Endothelial cell (in vitro differentiated cells): ENCODE results near the gene ZGPAT. TPM values are rescaled to one million over a fixed set of nuclear protein-coding genes. Genes with fewer than 3 reads are reported as not detected.

Experiments used
- DNase-seq: peaks from one replicate; pipeline ENCODE4 v3.0.0; 2021; ENCODE audit warnings: low spot score
- H3K27ac Mint-ChIP-seq: one replicate; pipeline ENCODE4 v1.8.0; 2021; ENCODE audit warnings: mixed read lengths, inconsistent platforms; ENCODE audit not compliant: unreplicated experiment
- H3K27me3 Mint-ChIP-seq: one replicate; pipeline ENCODE4 v1.8.0; 2021; ENCODE audit warnings: mild to moderate bottlenecking, moderate library complexity, mixed read lengths, inconsistent platforms; ENCODE audit not compliant: unreplicated experiment
- H3K36me3 Mint-ChIP-seq: one replicate; pipeline ENCODE4 v1.8.0; 2021; ENCODE audit warnings: mild to moderate bottlenecking, low read depth, mixed read lengths, inconsistent platforms; ENCODE audit not compliant: unreplicated experiment
- H3K4me1 Mint-ChIP-seq: one replicate; pipeline ENCODE4 v1.8.0; 2021; ENCODE audit warnings: mild to moderate bottlenecking, mixed read lengths, inconsistent platforms; ENCODE audit not compliant: unreplicated experiment
- H3K4me3 Mint-ChIP-seq: one replicate; pipeline ENCODE4 v1.8.0; 2021; ENCODE audit warnings: mild to moderate bottlenecking, mixed read lengths, inconsistent platforms; ENCODE audit not compliant: unreplicated experiment
- H3K9me3 Mint-ChIP-seq: one replicate; pipeline ENCODE4 v1.8.0; 2021; ENCODE audit warnings: mixed read lengths, inconsistent platforms; ENCODE audit not compliant: unreplicated experiment
- CTCF ChIP-seq: fragments of 200-600 bp; sonication (generic); IDR thresholded peaks from one replicate; pipeline ENCODE4 v1.5.0; 2021; ENCODE audit warnings: antibody characterized with exemption; ENCODE audit not compliant: unreplicated experiment
- total RNA-seq: library from RNA; stranded (reverse); fragmentation: NEBNext Ultra II Directional; extraction: Animal tissue kit (Norgen Biotek cat#: 25700); gene quantifications from one replicate; pipeline ENCODE4 v1.2.1, GENCODE V29; 2021; ENCODE audit not compliant: unreplicated experiment

ZGPAT gene
- total RNA-seq, 1 donor from 2014 or later: 34.9 TPM

- Mint-ChIP-seq H3K4me1 (no peaks in the 10 kb centered on the region), H3K27ac (no peak overlapping the region), H3K4me3 (no peak overlapping the region), H3K36me3 (peaks cover 17% of the 10 kb centered on the region), H3K9me3 (no peaks in the 10 kb centered on the region), H3K27me3 (peaks cover 16% of the 10 kb centered on the region)
- peak; percentile 60 for DNase-seq
- TF ChIP-seq CTCF: no peak
Measured at GRCh38 chr20:63738687-63739129, 30.9 kb downstream of the ZGPAT start.

GRCh38 chr20:63739130-63740069, 31.6 kb downstream of the ZGPAT start, which contains the start of gene SLC2A4RG:
Gene SLC2A4RG, plus strand, starts transcription at chr20:63739776. Its CDS starts 137 bp downstream, at chr20:63739913.
- Mint-ChIP-seq H3K4me3 (no peak within 1 kb of the TSS), H3K36me3 (peaks cover 13% of the 10 kb centered on the region), H3K27ac (no peak within 1 kb of the TSS), H3K9me3 (no peaks in the 10 kb centered on the region), H3K4me1 (no peaks in the 10 kb centered on the region), H3K27me3 (peaks cover 13% of the 10 kb centered on the region)
- no peak for TF ChIP-seq CTCF
- DNase-seq: peak; percentile 75

- H3K4me1 Mint-ChIP-seq: no peaks in the 10 kb centered on the region
- peaks cover 15% of the 10 kb centered on the region for H3K27me3 Mint-ChIP-seq
- H3K36me3 Mint-ChIP-seq: peaks cover 14% of the 10 kb centered on the region
Measured at GRCh38 chr20:63740070-63740626, 32.3 kb downstream of the ZGPAT start.

GRCh38 chr20:63740627-63741353, 33.0 kb downstream of the ZGPAT start:
- no peaks in the 10 kb centered on the region for H3K4me1 Mint-ChIP-seq
- peak; percentile 65 for DNase-seq
- H3K9me3 Mint-ChIP-seq: no peaks in the 10 kb centered on the region
- H3K36me3 Mint-ChIP-seq: peaks cover 18% of the 10 kb centered on the region
- peaks cover 19% of the 10 kb centered on the region for H3K27me3 Mint-ChIP-seq
- H3K27ac Mint-ChIP-seq: no peak overlapping the region
- TF ChIP-seq CTCF: no peak
- no peak overlapping the region for H3K4me3 Mint-ChIP-seq

More at GRCh38 chr20:63740070-63740626, 32.3 kb downstream of the ZGPAT start:
- TF ChIP-seq CTCF: no peak
- Mint-ChIP-seq H3K4me3 (no peak overlapping the region), H3K27ac (no peak overlapping the region), H3K9me3 (no peaks in the 10 kb centered on the region)
- peak; percentile 52 for DNase-seq
